Measurements from ENCODE around the gene CFB. TPM values are rescaled to one million over a fixed set of nuclear protein-coding genes. Genes with fewer than 3 reads are reported as not detected.
"Not testable (repeated sequence)": the region's sequence is repeated elsewhere in the genome, so short reads cannot be mapped to it uniquely, and the experiment has no call there.

The CFB gene
- total RNA-seq, 2 experiments from 2014 or later: 0.76 to 0.82 TPM

- ChIA-PET CTCF (interaction anchor here (0.9 to 1.3 kb wide), 2 partner anchors 12 to 50 kb away, joined by 3 to 4 read pairs; no protein-coding TSS in a partner anchor), POLR2A (interaction anchor here (1.2 kb wide), 1 partner anchor 70 kb away, joined by 3 read pairs; the partner anchor contains the start of gene DXO)
- Mint-ChIP-seq H3K4me1 (ENCODE audit: low read depth) (peaks cover 28% of the 10 kb centered on the region), H3K27me3 (peaks cover 5% of the 10 kb centered on the region), H3K27ac (peak within 1 kb of the TSS; percentile 79), H3K4me3 (peak within 1 kb of the TSS; percentile 83), H3K36me3 (no peaks in the 10 kb centered on the region), H3K9me3 (no peaks in the 10 kb centered on the region)
- DNase-seq: peak; percentile 92
- intact Hi-C loops (cut with micrococcal nuclease): no loop called here
These were observed 43.8 kb upstream of the CFB start, which contains the start of gene ZBTB12 for GRCh38 chr6:31901953-31902643. Gene ZBTB12, minus strand, starts transcription at chr6:31902086. Its CDS starts 781 bp downstream, at chr6:31901305.

GRCh38 chr6:31903957-31904356 lies 41.9 kb upstream of the CFB start:
- no peak overlapping the region for H3K4me3 Mint-ChIP-seq
- H3K36me3 Mint-ChIP-seq: no peaks in the 10 kb centered on the region
- intact Hi-C loops (cut with micrococcal nuclease): no loop called here
- no peak overlapping the region for H3K27ac Mint-ChIP-seq
- ChIA-PET CTCF (interaction anchor here (1.2 to 2.2 kb wide), 2 partner anchors 9 to 49 kb away, joined by 3 to 7 read pairs; no protein-coding TSS in a partner anchor), POLR2A (no interaction called here)
- peaks cover 26% of the 10 kb centered on the region for H3K4me1 Mint-ChIP-seq (ENCODE audit: low read depth)
- no peak for DNase-seq
- peaks cover 5% of the 10 kb centered on the region for H3K27me3 Mint-ChIP-seq
- no peaks in the 10 kb centered on the region for H3K9me3 Mint-ChIP-seq

- ChIA-PET CTCF (interaction anchor here (2.2 kb wide), 1 partner anchor 47 kb away, joined by 7 read pairs; no protein-coding TSS in a partner anchor), POLR2A (no interaction called here)
- no peak for DNase-seq
- Mint-ChIP-seq H3K9me3 (no peaks in the 10 kb centered on the region), H3K4me1 (ENCODE audit: low read depth) (peaks cover 16% of the 10 kb centered on the region), H3K27me3 (peaks cover 5% of the 10 kb centered on the region), H3K27ac (no peak overlapping the region), H3K36me3 (no peaks in the 10 kb centered on the region), H3K4me3 (no peak overlapping the region)
- intact Hi-C loops (cut with micrococcal nuclease): no loop called here
These were observed 40.9 kb upstream of the CFB start for GRCh38 chr6:31905041-31905440.

- intact Hi-C loops (cut with micrococcal nuclease): no loop called here
- H3K27me3 Mint-ChIP-seq: peaks cover 5% of the 10 kb centered on the region
- no peaks in the 10 kb centered on the region for H3K9me3 Mint-ChIP-seq
- no peak for DNase-seq
- no peak overlapping the region for H3K27ac Mint-ChIP-seq
- H3K4me1 Mint-ChIP-seq (ENCODE audit: low read depth): peaks cover 18% of the 10 kb centered on the region
- CTCF ChIA-PET: interaction anchor here (2.2 kb wide), 1 partner anchor 46 kb away, joined by 7 read pairs; no protein-coding TSS in a partner anchor
- H3K36me3 Mint-ChIP-seq: no peaks in the 10 kb centered on the region
- no peak overlapping the region for H3K4me3 Mint-ChIP-seq
- POLR2A ChIA-PET: no interaction called here
These were observed 39.8 kb upstream of the CFB start for GRCh38 chr6:31906122-31906521.

GRCh38 chr6:31906727-31907126 lies 39.2 kb upstream of the CFB start:
- POLR2A ChIA-PET; H3K36me3 Mint-ChIP-seq; H3K4me3 Mint-ChIP-seq; H3K9me3 Mint-ChIP-seq; H3K27ac Mint-ChIP-seq; DNase-seq; H3K27me3 Mint-ChIP-seq; intact Hi-C loops (cut with micrococcal nuclease): not testable (repeated sequence)
- CTCF ChIA-PET: interaction anchor here (0.6 kb wide), 1 partner anchor 228 kb away, joined by 4 read pairs; no protein-coding TSS in a partner anchor
- peaks cover 20% of the 10 kb centered on the region for H3K4me1 Mint-ChIP-seq (ENCODE audit: low read depth)

- ChIA-PET CTCF (interaction anchor here (0.6 kb wide), 1 partner anchor 229 kb away, joined by 4 read pairs; no protein-coding TSS in a partner anchor), POLR2A (no interaction called here)
- no peak overlapping the region for H3K4me3 Mint-ChIP-seq
- H3K4me1 Mint-ChIP-seq (ENCODE audit: low read depth): peaks cover 20% of the 10 kb centered on the region
- intact Hi-C loops (cut with micrococcal nuclease): no loop called here
- peaks cover 5% of the 10 kb centered on the region for H3K27me3 Mint-ChIP-seq
- no peak overlapping the region for H3K27ac Mint-ChIP-seq
- no peaks in the 10 kb centered on the region for H3K36me3 Mint-ChIP-seq
- H3K9me3 Mint-ChIP-seq: no peaks in the 10 kb centered on the region
- DNase-seq: no peak
These were observed 38.6 kb upstream of the CFB start for GRCh38 chr6:31907158-31907813.

- POLR2A ChIA-PET; CTCF ChIA-PET; intact Hi-C loops (cut with micrococcal nuclease); H3K4me3 Mint-ChIP-seq; H3K27me3 Mint-ChIP-seq; DNase-seq; H3K9me3 Mint-ChIP-seq; H3K36me3 Mint-ChIP-seq; H3K27ac Mint-ChIP-seq: not testable (repeated sequence)
- peaks cover 12% of the 10 kb centered on the region for H3K4me1 Mint-ChIP-seq (ENCODE audit: low read depth)
These were observed 37.6 kb upstream of the CFB start for GRCh38 chr6:31908255-31908654.

- DNase-seq: no peak
- ChIA-PET CTCF (no interaction called here), POLR2A (no interaction called here)
- intact Hi-C loops (cut with micrococcal nuclease): no loop called here
- Mint-ChIP-seq H3K27ac (no peak overlapping the region), H3K9me3 (no peaks in the 10 kb centered on the region), H3K27me3 (peaks cover 5% of the 10 kb centered on the region), H3K36me3 (no peaks in the 10 kb centered on the region), H3K4me3 (no peak overlapping the region), H3K4me1 (ENCODE audit: low read depth) (peaks cover 12% of the 10 kb centered on the region)
These were observed 37.1 kb upstream of the CFB start for GRCh38 chr6:31908791-31909190.

GRCh38 chr6:31909298-31909697 lies 36.6 kb upstream of the CFB start:
- H3K36me3 Mint-ChIP-seq; H3K9me3 Mint-ChIP-seq; intact Hi-C loops (cut with micrococcal nuclease); DNase-seq; H3K27ac Mint-ChIP-seq; CTCF ChIA-PET; H3K27me3 Mint-ChIP-seq; H3K4me3 Mint-ChIP-seq: not testable (repeated sequence)
- POLR2A ChIA-PET: interaction anchor here (0.6 kb wide), 1 partner anchor 87 kb away, joined by 3 read pairs; no protein-coding TSS in a partner anchor
- peaks cover 12% of the 10 kb centered on the region for H3K4me1 Mint-ChIP-seq (ENCODE audit: low read depth)

- no peak overlapping the region for H3K27ac Mint-ChIP-seq
- CTCF ChIA-PET: interaction anchor here (1.4 kb wide), 1 partner anchor 8 kb away, joined by 3 read pairs; no protein-coding TSS in a partner anchor
- no peaks in the 10 kb centered on the region for H3K36me3 Mint-ChIP-seq
- no peaks in the 10 kb centered on the region for H3K9me3 Mint-ChIP-seq
- H3K4me1 Mint-ChIP-seq (ENCODE audit: low read depth): peaks cover 12% of the 10 kb centered on the region
- intact Hi-C loops (cut with micrococcal nuclease): no loop called here
- DNase-seq: no peak
- POLR2A ChIA-PET: interaction anchor here (1.1 kb wide), 1 partner anchor 14 kb away, joined by 3 read pairs; the partner anchor contains the start of gene EHMT2
- no peak overlapping the region for H3K4me3 Mint-ChIP-seq
- H3K27me3 Mint-ChIP-seq: peaks cover 3% of the 10 kb centered on the region
These were observed 33.9 kb upstream of the CFB start for GRCh38 chr6:31911826-31912585.

- POLR2A ChIA-PET: no interaction called here
These were observed 30.5 kb upstream of the CFB start for GRCh38 chr6:31915351-31915750.

GRCh38 chr6:31915756-31916155 lies 30.1 kb upstream of the CFB start:
- Mint-ChIP-seq H3K4me1 (ENCODE audit: low read depth) (peaks cover 4% of the 10 kb centered on the region), H3K4me3 (no peak overlapping the region), H3K27me3 (peaks cover 3% of the 10 kb centered on the region), H3K27ac (no peak overlapping the region), H3K36me3 (no peaks in the 10 kb centered on the region), H3K9me3 (no peaks in the 10 kb centered on the region)
- intact Hi-C loops (cut with micrococcal nuclease): no loop called here
- no peak for DNase-seq
- ChIA-PET POLR2A (no interaction called here), CTCF (no interaction called here)

More at GRCh38 chr6:31915351-31915750, 30.5 kb upstream of the CFB start:
- DNase-seq: no peak
- peaks cover 6% of the 10 kb centered on the region for H3K4me1 Mint-ChIP-seq (ENCODE audit: low read depth)
- peaks cover 3% of the 10 kb centered on the region for H3K27me3 Mint-ChIP-seq
- no peaks in the 10 kb centered on the region for H3K9me3 Mint-ChIP-seq
- intact Hi-C loops (cut with micrococcal nuclease): no loop called here
- no peak overlapping the region for H3K27ac Mint-ChIP-seq
- H3K4me3 Mint-ChIP-seq: no peak overlapping the region
- CTCF ChIA-PET: no interaction called here
- no peaks in the 10 kb centered on the region for H3K36me3 Mint-ChIP-seq
